Measurements from ENCODE around the gene BCAS4. TPM values are rescaled to one million over a fixed set of nuclear protein-coding genes. Genes with fewer than 3 reads are reported as not detected.

The BCAS4 gene
- total RNA-seq, 1 experiment from 2014 or later = 7.6 TPM

DNA sequence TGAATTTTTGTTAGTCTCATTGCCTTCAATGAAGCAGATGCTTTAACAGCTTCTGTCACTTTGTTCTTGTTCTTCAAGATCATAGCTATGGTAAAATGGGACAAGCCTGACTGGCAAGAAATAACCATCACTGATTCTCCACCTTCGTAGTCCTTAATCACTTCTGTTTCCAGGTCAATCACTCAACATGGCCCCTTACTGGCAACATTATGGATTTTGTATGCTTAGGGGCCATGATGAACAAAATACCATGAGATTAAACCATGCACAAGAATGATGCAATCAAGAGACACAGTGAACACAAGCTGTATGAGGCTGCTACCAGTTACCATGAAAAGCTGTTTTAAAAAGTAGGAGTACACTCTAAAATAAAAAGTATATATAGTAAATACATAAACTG is 103.6 kb downstream of the BCAS4 start:
- no peaks in the 10 kb centered on the region for H3K9me3 ChIP-seq (ENCODE audit: insufficient read depth, low read depth)
- no peak overlapping the region for H2AFZ ChIP-seq
- peaks cover 49% of the 10 kb centered on the region for H4K20me1 ChIP-seq (ENCODE audit: insufficient read depth)
- H3K79me2 ChIP-seq (ENCODE audit: low read depth) = peaks cover 57% of the 10 kb centered on the region
- peaks cover 15% of the 10 kb centered on the region; the same call in 1 of the 2 replicates for H3F3A ChIP-seq (ENCODE audit: insufficient read depth, low read depth)
- no peaks in the 10 kb centered on the region for H3K4me1 ChIP-seq (replicated peaks; ENCODE audit: insufficient read depth)
- H3K4me2 ChIP-seq = no peak overlapping the region
- no peak overlapping the region for H3K4me3 ChIP-seq
- ChIA-PET POLR2A (ENCODE audit: unreplicated experiment) (no interaction called here), CTCF (interaction anchor here (0.6 to 1.3 kb wide), 2 partner anchors 80 to 104 kb away, joined by 3 to 4 read pairs; partner anchors contain the start of gene BCAS4)
- DNase-seq = no peak
- no peaks in the 10 kb centered on the region for H3K9me2 ChIP-seq (ENCODE audit: insufficient read depth)
- H3K27ac ChIP-seq = no peak overlapping the region
- no TSS peak for BruUV-seq (replicated peaks)
- intact Hi-C loops (cut with micrococcal nuclease; ENCODE audit: unreplicated experiment) = no loop called here
- H3K36me3 ChIP-seq (ENCODE audit: low read depth) = peaks cover 64% of the 10 kb centered on the region
- H3K27me3 ChIP-seq (ENCODE audit: insufficient read depth, low read depth) = no peaks in the 10 kb centered on the region
- no peak for TF ChIP-seq EZH2 (IDR thresholded peaks at IDR 0.05; ENCODE audit: low read depth)
- TF ChIP-seq, protein P1, sequence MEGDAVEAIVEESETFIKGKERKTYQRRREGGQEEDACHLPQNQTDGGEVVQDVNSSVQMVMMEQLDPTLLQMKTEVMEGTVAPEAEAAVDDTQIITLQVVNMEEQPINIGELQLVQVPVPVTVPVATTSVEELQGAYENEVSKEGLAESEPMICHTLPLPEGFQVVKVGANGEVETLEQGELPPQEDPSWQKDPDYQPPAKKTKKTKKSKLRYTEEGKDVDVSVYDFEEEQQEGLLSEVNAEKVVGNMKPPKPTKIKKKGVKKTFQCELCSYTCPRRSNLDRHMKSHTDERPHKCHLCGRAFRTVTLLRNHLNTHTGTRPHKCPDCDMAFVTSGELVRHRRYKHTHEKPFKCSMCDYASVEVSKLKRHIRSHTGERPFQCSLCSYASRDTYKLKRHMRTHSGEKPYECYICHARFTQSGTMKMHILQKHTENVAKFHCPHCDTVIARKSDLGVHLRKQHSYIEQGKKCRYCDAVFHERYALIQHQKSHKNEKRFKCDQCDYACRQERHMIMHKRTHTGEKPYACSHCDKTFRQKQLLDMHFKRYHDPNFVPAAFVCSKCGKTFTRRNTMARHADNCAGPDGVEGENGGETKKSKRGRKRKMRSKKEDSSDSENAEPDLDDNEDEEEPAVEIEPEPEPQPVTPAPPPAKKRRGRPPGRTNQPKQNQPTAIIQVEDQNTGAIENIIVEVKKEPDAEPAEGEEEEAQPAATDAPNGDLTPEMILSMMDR (conservative IDR thresholded peaks at IDR 0.05) = no peak

DNA sequence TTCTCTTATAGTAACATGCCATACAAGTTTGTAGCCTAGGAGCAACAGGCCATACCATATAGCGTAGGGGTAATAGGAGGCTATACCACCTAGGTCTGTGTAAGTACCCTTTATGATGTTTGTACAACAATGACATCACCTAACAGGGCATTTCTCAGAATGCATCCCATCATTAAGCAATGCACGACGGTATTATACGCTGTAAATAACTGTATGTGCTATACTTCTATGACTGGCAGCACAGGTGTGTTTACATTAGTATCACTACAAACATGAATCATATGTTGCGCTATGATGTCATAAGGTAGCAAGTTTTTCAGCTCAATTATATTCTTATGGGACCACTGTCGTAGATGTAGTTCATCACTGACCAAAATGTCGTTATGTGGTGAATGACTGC is 105.4 kb downstream of the BCAS4 start:
- Histone ChIP-seq H3K27me3 (ENCODE audit: insufficient read depth, low read depth) (no peaks in the 10 kb centered on the region), H3K36me3 (ENCODE audit: low read depth) (peaks cover 50% of the 10 kb centered on the region), H3K27ac (no peak overlapping the region), H3F3A (ENCODE audit: insufficient read depth, low read depth) (peaks cover 15% of the 10 kb centered on the region; the same call in 1 of the 2 replicates), H3K79me2 (ENCODE audit: low read depth) (peaks cover 75% of the 10 kb centered on the region), H3K4me3 (no peak overlapping the region), H3K9me2 (ENCODE audit: insufficient read depth) (no peaks in the 10 kb centered on the region), H2AFZ (no peak overlapping the region), H3K4me2 (no peak overlapping the region), H3K9me3 (ENCODE audit: insufficient read depth, low read depth) (no peaks in the 10 kb centered on the region), H4K20me1 (ENCODE audit: insufficient read depth) (peaks cover 67% of the 10 kb centered on the region), H3K4me1 (replicated peaks; ENCODE audit: insufficient read depth) (no peaks in the 10 kb centered on the region)
- ChIA-PET CTCF (interaction anchor here (1.0 kb wide), 1 partner anchor 9 kb away, joined by 4 read pairs; no protein-coding TSS in a partner anchor), POLR2A (ENCODE audit: unreplicated experiment) (interaction anchor here (0.6 kb wide), 1 partner anchor 22 kb away, joined by 4 read pairs; no protein-coding TSS in a partner anchor)
- no TSS peak for BruUV-seq (replicated peaks)
- no peak for TF ChIP-seq EZH2 (IDR thresholded peaks at IDR 0.05; ENCODE audit: low read depth)
- TF ChIP-seq, protein P1 (conservative IDR thresholded peaks at IDR 0.05) = no peak
- no peak for DNase-seq
- intact Hi-C loops (cut with micrococcal nuclease; ENCODE audit: unreplicated experiment) = loop anchor here (5.0 kb wide), 1 partner anchor 83 kb away; no protein-coding TSS in a partner anchor

DNA sequence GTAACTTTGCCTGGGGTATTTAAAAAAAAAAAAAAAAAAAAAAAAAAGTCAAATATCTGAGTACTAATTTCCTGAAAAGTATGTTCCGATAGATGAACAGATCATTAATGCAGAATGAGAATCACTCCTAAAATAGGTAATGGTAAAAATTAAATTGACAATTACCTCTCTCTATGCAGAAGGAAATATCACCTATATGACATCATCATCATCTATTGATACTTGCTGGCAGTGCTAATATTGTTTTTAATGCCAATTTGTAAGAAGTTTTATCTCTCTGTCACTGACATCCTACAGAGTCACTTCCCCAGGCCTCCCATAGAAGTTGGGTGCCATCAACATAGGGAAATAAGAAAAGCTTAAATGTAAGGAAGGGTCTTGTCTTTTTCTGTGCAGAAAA is 106.4 kb downstream of the BCAS4 start:
- H3K36me3 ChIP-seq (ENCODE audit: low read depth) = peaks cover 48% of the 10 kb centered on the region

More for the DNA sequence above, 106.4 kb downstream of the BCAS4 start:
- Histone ChIP-seq H3K27me3 (ENCODE audit: insufficient read depth, low read depth) (no peaks in the 10 kb centered on the region), H3K9me2 (ENCODE audit: insufficient read depth) (no peaks in the 10 kb centered on the region), H3F3A (ENCODE audit: insufficient read depth, low read depth) (peaks cover 15% of the 10 kb centered on the region; the same call in 1 of the 2 replicates), H3K79me2 (ENCODE audit: low read depth) (peaks cover 86% of the 10 kb centered on the region), H3K4me1 (replicated peaks; ENCODE audit: insufficient read depth) (no peaks in the 10 kb centered on the region), H3K9me3 (ENCODE audit: insufficient read depth, low read depth) (no peaks in the 10 kb centered on the region), H3K4me3 (no peak overlapping the region), H2AFZ (no peak overlapping the region), H3K27ac (no peak overlapping the region), H3K4me2 (no peak overlapping the region), H4K20me1 (ENCODE audit: insufficient read depth) (peaks cover 78% of the 10 kb centered on the region)
- BruUV-seq (replicated peaks) = no TSS peak
- ChIA-PET POLR2A (ENCODE audit: unreplicated experiment) (no interaction called here), CTCF (no interaction called here)
- TF ChIP-seq, protein P1 (conservative IDR thresholded peaks at IDR 0.05) = no peak
- no peak for TF ChIP-seq EZH2 (IDR thresholded peaks at IDR 0.05; ENCODE audit: low read depth)
- DNase-seq = no peak
- intact Hi-C loops (cut with micrococcal nuclease; ENCODE audit: unreplicated experiment) = loop anchor here (5.0 kb wide), 1 partner anchor 84 kb away; no protein-coding TSS in a partner anchor

All from PC-9 (cell line).